SK-N-SH (cell line): ENCODE data around the gene VMP1. TPM values are rescaled to one million over a fixed set of nuclear protein-coding genes. Genes with fewer than 3 reads are reported as not detected.

Source experiments
- CTCF ChIA-PET: fragments of 300-600, 350-600 bp; formaldehyde crosslinking; extraction: SDS; loops from one replicate; lab custom pipeline; 2021; lab: Yijun Ruan, JAX
- POLR2A ChIA-PET: fragments of 350-600 bp; sonication (Branson Sonifier 250); formaldehyde crosslinking; extraction: SDS; loops from one replicate; lab custom pipeline; 2020; ENCODE audit warnings: antibody characterized with exemption, inconsistent platforms; lab: Yijun Ruan, JAX
- DNase-seq: peaks from one replicate; pipeline ENCODE4 v3.0.0; 2012
- H2AFZ ChIP-seq: fragments of 200-600 bp; sonication (generic); 2 replicates; pipeline ENCODE4 v1.8.1; 2016; ENCODE audit warnings: antibody characterized with exemption, mild to moderate bottlenecking, low read depth
- H3F3A ChIP-seq: fragments of 200-600 bp; sonication (generic); replicated peaks from 2 replicates; pipeline ENCODE3; 2016; ENCODE audit warnings: antibody characterized with exemption, mild to moderate bottlenecking; ENCODE audit not compliant: insufficient read depth
- H3K27ac ChIP-seq, 2 experiments: fragments of 200-500 bp in 1 of 2; fragments of 200-600 bp in 1 of 2; sonication (Bioruptor generic) in 1 of 2; sonication (generic), shearing (Covaris generic) in 1 of 2; 2 replicates each; pipeline versions ENCODE4 v1.5.1 to v1.6.1; 2014 to 2016; ENCODE audit warnings: low read depth in 2 of 2, inconsistent platforms in 1 of 2, low read length in 1 of 2, mild to moderate bottlenecking in 1 of 2, mixed read lengths in 1 of 2
- H3K27me3 ChIP-seq: fragments of 200-600 bp; sonication (generic), shearing (Covaris generic); 2 replicates; pipeline ENCODE4 v1.6.1; 2016; ENCODE audit warnings: mixed run types; ENCODE audit not compliant: insufficient read depth
- H3K36me3 ChIP-seq, 2 experiments: fragments of 200-500 bp in 1 of 2; fragments of 200-600 bp in 1 of 2; sonication (Bioruptor generic) in 1 of 2; sonication (generic) in 1 of 2; replicated peaks in 1 of 2; 2 replicates each; pipeline versions ENCODE3 to v1.5.1; 2014 to 2016; ENCODE audit warnings: low read length in 1 of 2, mild to moderate bottlenecking in 1 of 2; ENCODE audit not compliant: insufficient read depth in 2 of 2, control insufficient read depth in 1 of 2
- H3K4me1 ChIP-seq, 2 experiments: fragments of 200-500 bp in 1 of 2; fragments of 200-600 bp in 1 of 2; sonication (Bioruptor generic) in 1 of 2; sonication (generic), shearing (Covaris generic) in 1 of 2; 2 replicates each; pipeline versions ENCODE4 v1.5.1 to v1.6.1; 2014 to 2016; ENCODE audit warnings: low read depth in 1 of 2, low read length in 1 of 2, mixed run types in 1 of 2; ENCODE audit not compliant: insufficient read depth in 2 of 2, control insufficient read depth in 1 of 2
- H3K4me2 ChIP-seq: fragments of 200-600 bp; sonication (generic), shearing (Covaris generic); 2 replicates; pipeline ENCODE4 v1.6.1; 2017; ENCODE audit warnings: mixed run types
- H3K4me3 ChIP-seq, 2 experiments: fragments of 200-500 bp in 1 of 2; fragments of 200-600 bp in 1 of 2; sonication (Bioruptor generic) in 1 of 2; sonication (generic), shearing (Covaris generic) in 1 of 2; 2 replicates each; pipeline versions ENCODE4 v1.5.1 to v1.8.1; 2014 to 2016; ENCODE audit warnings: low read depth in 2 of 2, inconsistent platforms in 1 of 2, low read length in 1 of 2, mild to moderate bottlenecking in 1 of 2, mixed read lengths in 1 of 2, moderate library complexity in 1 of 2
- H3K79me2 ChIP-seq: fragments of 200-600 bp; sonication (generic); 2 replicates; pipeline ENCODE4 v1.8.1; 2017; ENCODE audit warnings: mild to moderate bottlenecking; ENCODE audit not compliant: insufficient read depth
- H3K9ac ChIP-seq: fragments of 200-600 bp; sonication (generic); 2 replicates; pipeline ENCODE4 v1.6.1; 2017; ENCODE audit warnings: mixed run types
- H3K9me2 ChIP-seq: fragments of 200-600 bp; sonication (generic); 2 replicates; pipeline ENCODE4 v1.6.1; 2017; ENCODE audit warnings: mixed run types
- H3K9me3 ChIP-seq: fragments of 200-600 bp; sonication (generic); 2 replicates; pipeline ENCODE4 v1.6.1; 2017; ENCODE audit warnings: mixed run types, mild to moderate bottlenecking, moderate library complexity
- H4K20me1 ChIP-seq: fragments of 200-600 bp; sonication (generic); 2 replicates; pipeline ENCODE4 v1.6.1; 2017; ENCODE audit warnings: mild to moderate bottlenecking, mixed run types; ENCODE audit not compliant: insufficient read depth
- EP300 ChIP-seq, 2 experiments: IDR thresholded peaks; 2 replicates each; pipeline versions ENCODE4 v1.4.0 to v1.6.1; 2012; ENCODE audit warnings: borderline replicate concordance in 1 of 2, low read depth in 1 of 2, low read length in 1 of 2
- EZH2phosphoT487 ChIP-seq: fragments of 200-600 bp; sonication (generic); IDR thresholded peaks from 2 replicates; pipeline ENCODE4 v1.6.1; 2017; ENCODE audit warnings: low read depth, mixed run types, mild to moderate bottlenecking, antibody characterized with exemption, moderate library complexity, borderline replicate concordance
- FOSL2 ChIP-seq: IDR thresholded peaks from 2 replicates; pipeline ENCODE4 v1.4.0; 2012; ENCODE audit warnings: low read depth, mild to moderate bottlenecking, moderate library complexity, borderline replicate concordance
- GABPA ChIP-seq: IDR thresholded peaks from 2 replicates; pipeline ENCODE4 v1.4.0; 2012; ENCODE audit warnings: low read depth, mild to moderate bottlenecking
- GATA2 ChIP-seq: sonication (generic); formaldehyde crosslinking; IDR thresholded peaks from 2 replicates; pipeline ENCODE4 v1.5.0; 2020; ENCODE audit warnings: mild to moderate bottlenecking, missing genetic modification reagents
- JUND ChIP-seq: IDR thresholded peaks from 2 replicates; pipeline ENCODE4 v1.4.0; 2012
- MEF2A ChIP-seq: IDR thresholded peaks from 2 replicates; pipeline ENCODE4 v1.4.0; 2012; ENCODE audit warnings: low read depth, borderline replicate concordance
- NFIC ChIP-seq: IDR thresholded peaks from 2 replicates; pipeline ENCODE4 v1.4.0; 2012; ENCODE audit warnings: borderline replicate concordance
- RAD21 ChIP-seq: IDR thresholded peaks from 2 replicates; pipeline ENCODE4 v1.6.1; 2012; ENCODE audit warnings: mild to moderate bottlenecking, low read length
- RXRA ChIP-seq: IDR thresholded peaks from 2 replicates; pipeline ENCODE4 v1.4.0; 2012; ENCODE audit warnings: low read depth, mild to moderate bottlenecking, borderline replicate concordance
- SMC3 ChIP-seq: IDR thresholded peaks from 2 replicates; pipeline ENCODE4 v1.6.1; 2012; ENCODE audit warnings: low read depth, low read length, improper control_type of control experiment
- TAF1 ChIP-seq: IDR thresholded peaks from 2 replicates; pipeline ENCODE4 v1.6.1; 2012; ENCODE audit warnings: low read depth, mild to moderate bottlenecking, low read length, moderate library complexity, borderline replicate concordance
- TEAD4 ChIP-seq: IDR thresholded peaks from 2 replicates; pipeline ENCODE4 v1.4.0; 2012; ENCODE audit warnings: mild to moderate bottlenecking, borderline replicate concordance; ENCODE audit not compliant: insufficient read depth
- YY1 ChIP-seq: IDR thresholded peaks from 2 replicates; pipeline ENCODE4 v1.4.0; 2012; ENCODE audit warnings: low read depth, mild to moderate bottlenecking
- WGBS: methylation state at CpG from one replicate; pipeline ENCODE4 v1.1.6; 2017; ENCODE audit warnings: low lambda C conversion rate; 5-methylcytosine and 5-hydroxymethylcytosine counted together
- polyA plus RNA-seq, 3 experiments: library from polyadenylated mRNA; depleted of rRNA; stranded (reverse); fragments of >200 nt; gene quantifications; 2 replicates each; pipeline ENCODE4 v1.2.3, GENCODE V29; 2012
- TF ChIP-seq, protein P1 (sequence below): IDR thresholded peaks from 2 replicates; pipeline ENCODE4 v1.4.0; 2012; ENCODE audit warnings: low read depth, borderline replicate concordance
- TF ChIP-seq, protein P2 (sequence below): IDR thresholded peaks from 2 replicates; pipeline ENCODE4; 2012
- TF ChIP-seq, protein P3 (sequence below): IDR thresholded peaks from 2 replicates; pipeline ENCODE4 v1.6.1; 2012; ENCODE audit warnings: mild to moderate bottlenecking, low read depth, low read length, moderate library complexity
- TF ChIP-seq, protein P4 (sequence below): IDR thresholded peaks from 2 replicates; pipeline ENCODE4 v1.4.0; 2012; ENCODE audit warnings: low read depth
- TF ChIP-seq, protein P5 (sequence below): fragments of 150-350 bp; IDR thresholded peaks from 2 replicates; pipeline ENCODE4 v1.6.1; 2016; ENCODE audit warnings: mild to moderate bottlenecking, low read depth, low read length

Gene VMP1
- polyA plus RNA-seq, 1 of the 3 experiments (the other 2 are of a cell fraction), result 169 TPM

- no peaks in the 10 kb centered on the region for H3K79me2 ChIP-seq
- H3K9me2 ChIP-seq, result no peaks in the 10 kb centered on the region
- H4K20me1 ChIP-seq, result no peaks in the 10 kb centered on the region
- no peak overlapping the region for H3K4me2 ChIP-seq
- peaks cover 0 to 8% of the 10 kb centered on the region in 2 experiments for H3K36me3 ChIP-seq
- WGBS, result 93% methylated on average over 3 of the region's 3 CpGs
- H3K9ac ChIP-seq, result no peak overlapping the region
- H3K9me3 ChIP-seq, result no peaks in the 10 kb centered on the region
- no peak overlapping the region for H3K4me3 ChIP-seq
- POLR2A ChIA-PET, result no interaction called here
- H3K4me1 ChIP-seq, result peaks cover 0 to 3% of the 10 kb centered on the region in 2 experiments; a peak in 2 of 4 replicates
- DNase-seq, result no peak
- H3F3A ChIP-seq, result peaks cover 9% of the 10 kb centered on the region
- H3K27me3 ChIP-seq, result no peaks in the 10 kb centered on the region
- CTCF ChIA-PET, result interaction anchor here (1.1 to 2.3 kb wide), 2 partner anchors 43 to 110 kb away, joined by 3 to 8 read pairs; no protein-coding TSS in a partner anchor
- no peak overlapping the region for H3K27ac ChIP-seq
- H2AFZ ChIP-seq, result no peak overlapping the region
- TF ChIP-seq EP300 (IDR thresholded peaks at IDR 0.05; ENCODE audit: borderline replicate concordance in 1 of 2, low read depth in 1 of 2, low read length in 1 of 2), result no peak
- TF ChIP-seq EZH2phosphoT487, result no peak
- no peak for TF ChIP-seq FOSL2
- TF ChIP-seq RXRA, result no peak
- TF ChIP-seq, protein P1, sequence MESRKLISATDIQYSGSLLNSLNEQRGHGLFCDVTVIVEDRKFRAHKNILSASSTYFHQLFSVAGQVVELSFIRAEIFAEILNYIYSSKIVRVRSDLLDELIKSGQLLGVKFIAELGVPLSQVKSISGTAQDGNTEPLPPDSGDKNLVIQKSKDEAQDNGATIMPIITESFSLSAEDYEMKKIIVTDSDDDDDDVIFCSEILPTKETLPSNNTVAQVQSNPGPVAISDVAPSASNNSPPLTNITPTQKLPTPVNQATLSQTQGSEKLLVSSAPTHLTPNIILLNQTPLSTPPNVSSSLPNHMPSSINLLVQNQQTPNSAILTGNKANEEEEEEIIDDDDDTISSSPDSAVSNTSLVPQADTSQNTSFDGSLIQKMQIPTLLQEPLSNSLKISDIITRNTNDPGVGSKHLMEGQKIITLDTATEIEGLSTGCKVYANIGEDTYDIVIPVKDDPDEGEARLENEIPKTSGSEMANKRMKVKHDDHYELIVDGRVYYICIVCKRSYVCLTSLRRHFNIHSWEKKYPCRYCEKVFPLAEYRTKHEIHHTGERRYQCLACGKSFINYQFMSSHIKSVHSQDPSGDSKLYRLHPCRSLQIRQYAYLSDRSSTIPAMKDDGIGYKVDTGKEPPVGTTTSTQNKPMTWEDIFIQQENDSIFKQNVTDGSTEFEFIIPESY, result no peak
- no peak for TF ChIP-seq MEF2A
- TF ChIP-seq TEAD4, result no peak
- TF ChIP-seq TAF1, result no peak
- TF ChIP-seq, protein P2, sequence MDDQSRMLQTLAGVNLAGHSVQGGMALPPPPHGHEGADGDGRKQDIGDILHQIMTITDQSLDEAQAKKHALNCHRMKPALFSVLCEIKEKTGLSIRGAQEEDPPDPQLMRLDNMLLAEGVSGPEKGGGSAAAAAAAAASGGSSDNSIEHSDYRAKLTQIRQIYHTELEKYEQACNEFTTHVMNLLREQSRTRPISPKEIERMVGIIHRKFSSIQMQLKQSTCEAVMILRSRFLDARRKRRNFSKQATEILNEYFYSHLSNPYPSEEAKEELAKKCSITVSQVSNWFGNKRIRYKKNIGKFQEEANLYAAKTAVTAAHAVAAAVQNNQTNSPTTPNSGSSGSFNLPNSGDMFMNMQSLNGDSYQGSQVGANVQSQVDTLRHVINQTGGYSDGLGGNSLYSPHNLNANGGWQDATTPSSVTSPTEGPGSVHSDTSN, result no peak
- TF ChIP-seq JUND, result no peak
- no peak for TF ChIP-seq YY1
- TF ChIP-seq, all 33 proteins: peak for 0
Observed at GRCh38 chr17:59863616-59864015, 156.2 kb downstream of the VMP1 start.

DNA sequence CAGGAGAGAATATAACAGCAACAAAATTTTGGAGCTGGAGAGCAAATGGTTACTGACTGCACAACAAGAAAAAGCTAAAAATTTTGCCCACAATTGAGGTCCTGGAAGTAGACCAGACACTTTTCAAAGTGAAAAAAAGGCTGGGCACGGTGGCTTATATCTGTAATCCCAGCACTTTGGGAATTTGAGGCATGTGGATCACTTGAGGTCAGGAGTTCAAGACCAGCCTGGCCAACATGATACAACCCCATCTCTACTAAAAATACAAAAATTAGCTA is 162.4 kb downstream of the VMP1 start:
- H3K9ac ChIP-seq, result no peak overlapping the region
- CTCF ChIA-PET, result interaction anchor here (1.0 to 2.7 kb wide), 6 partner anchors 10 to 168 kb away, joined by 3 to 11 read pairs (median 6); no protein-coding TSS in a partner anchor
- H3K27me3 ChIP-seq, result no peaks in the 10 kb centered on the region
- no peak overlapping the region for H3K4me2 ChIP-seq
- H3K4me1 ChIP-seq, result no peaks in the 10 kb centered on the region; a peak in 1 of 4 replicates
- POLR2A ChIA-PET, result no interaction called here
- H3F3A ChIP-seq, result peaks cover 6% of the 10 kb centered on the region
- WGBS, result 100% methylated on average over 1 of the region's 1 CpG
- H3K27ac ChIP-seq, result no peak overlapping the region
- no peak overlapping the region for H2AFZ ChIP-seq
- H3K9me2 ChIP-seq, result no peaks in the 10 kb centered on the region
- H3K9me3 ChIP-seq, result no peaks in the 10 kb centered on the region
- no peaks in the 10 kb centered on the region for H3K79me2 ChIP-seq
- H3K4me3 ChIP-seq, result no peak overlapping the region
- H4K20me1 ChIP-seq, result no peaks in the 10 kb centered on the region
- peaks cover 0 to 4% of the 10 kb centered on the region in 2 experiments for H3K36me3 ChIP-seq
- DNase-seq, result no peak
- TF ChIP-seq GABPA (no peak), GATA2 (CRISPR knock-in tag) (no peak), NFIC (no peak), MEF2A (no peak), FOSL2 (no peak), RAD21 (no peak), SMC3 (no peak), YY1 (no peak)
- TF ChIP-seq, protein P3, sequence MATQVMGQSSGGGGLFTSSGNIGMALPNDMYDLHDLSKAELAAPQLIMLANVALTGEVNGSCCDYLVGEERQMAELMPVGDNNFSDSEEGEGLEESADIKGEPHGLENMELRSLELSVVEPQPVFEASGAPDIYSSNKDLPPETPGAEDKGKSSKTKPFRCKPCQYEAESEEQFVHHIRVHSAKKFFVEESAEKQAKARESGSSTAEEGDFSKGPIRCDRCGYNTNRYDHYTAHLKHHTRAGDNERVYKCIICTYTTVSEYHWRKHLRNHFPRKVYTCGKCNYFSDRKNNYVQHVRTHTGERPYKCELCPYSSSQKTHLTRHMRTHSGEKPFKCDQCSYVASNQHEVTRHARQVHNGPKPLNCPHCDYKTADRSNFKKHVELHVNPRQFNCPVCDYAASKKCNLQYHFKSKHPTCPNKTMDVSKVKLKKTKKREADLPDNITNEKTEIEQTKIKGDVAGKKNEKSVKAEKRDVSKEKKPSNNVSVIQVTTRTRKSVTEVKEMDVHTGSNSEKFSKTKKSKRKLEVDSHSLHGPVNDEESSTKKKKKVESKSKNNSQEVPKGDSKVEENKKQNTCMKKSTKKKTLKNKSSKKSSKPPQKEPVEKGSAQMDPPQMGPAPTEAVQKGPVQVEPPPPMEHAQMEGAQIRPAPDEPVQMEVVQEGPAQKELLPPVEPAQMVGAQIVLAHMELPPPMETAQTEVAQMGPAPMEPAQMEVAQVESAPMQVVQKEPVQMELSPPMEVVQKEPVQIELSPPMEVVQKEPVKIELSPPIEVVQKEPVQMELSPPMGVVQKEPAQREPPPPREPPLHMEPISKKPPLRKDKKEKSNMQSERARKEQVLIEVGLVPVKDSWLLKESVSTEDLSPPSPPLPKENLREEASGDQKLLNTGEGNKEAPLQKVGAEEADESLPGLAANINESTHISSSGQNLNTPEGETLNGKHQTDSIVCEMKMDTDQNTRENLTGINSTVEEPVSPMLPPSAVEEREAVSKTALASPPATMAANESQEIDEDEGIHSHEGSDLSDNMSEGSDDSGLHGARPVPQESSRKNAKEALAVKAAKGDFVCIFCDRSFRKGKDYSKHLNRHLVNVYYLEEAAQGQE, result no peak
- TF ChIP-seq, protein P4, sequence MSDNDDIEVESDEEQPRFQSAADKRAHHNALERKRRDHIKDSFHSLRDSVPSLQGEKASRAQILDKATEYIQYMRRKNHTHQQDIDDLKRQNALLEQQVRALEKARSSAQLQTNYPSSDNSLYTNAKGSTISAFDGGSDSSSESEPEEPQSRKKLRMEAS, result no peak
- TF ChIP-seq, protein P5, sequence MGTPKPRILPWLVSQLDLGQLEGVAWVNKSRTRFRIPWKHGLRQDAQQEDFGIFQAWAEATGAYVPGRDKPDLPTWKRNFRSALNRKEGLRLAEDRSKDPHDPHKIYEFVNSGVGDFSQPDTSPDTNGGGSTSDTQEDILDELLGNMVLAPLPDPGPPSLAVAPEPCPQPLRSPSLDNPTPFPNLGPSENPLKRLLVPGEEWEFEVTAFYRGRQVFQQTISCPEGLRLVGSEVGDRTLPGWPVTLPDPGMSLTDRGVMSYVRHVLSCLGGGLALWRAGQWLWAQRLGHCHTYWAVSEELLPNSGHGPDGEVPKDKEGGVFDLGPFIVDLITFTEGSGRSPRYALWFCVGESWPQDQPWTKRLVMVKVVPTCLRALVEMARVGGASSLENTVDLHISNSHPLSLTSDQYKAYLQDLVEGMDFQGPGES, result no peak
- TF ChIP-seq, protein P2, result no peak
